ENCODE measurements around the gene CILP. TPM values are rescaled to one million over a fixed set of nuclear protein-coding genes. Genes with fewer than 3 reads are reported as not detected.

CILP gene
- polyA plus RNA-seq, 3 donors = 0.13 TPM; not detected in 2

DNA sequence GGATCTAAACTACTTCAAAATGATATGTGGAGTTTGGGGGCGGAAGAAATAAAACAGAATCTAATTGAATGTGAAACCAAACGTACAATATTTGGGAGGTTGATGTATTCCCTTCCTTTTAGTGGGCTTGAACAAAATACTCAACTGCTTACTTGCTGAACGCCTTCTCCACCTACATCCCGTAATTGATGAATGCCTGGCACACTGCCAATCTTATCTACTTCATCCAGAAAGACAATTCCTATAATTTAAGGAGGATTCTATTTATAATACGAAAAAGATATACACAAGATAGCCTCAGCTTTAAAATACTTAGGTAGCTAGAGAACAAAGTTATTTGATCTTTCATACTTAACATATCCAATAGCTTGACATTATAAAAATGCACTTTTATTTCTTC, 54.6 kb downstream of the CILP start:
- H3K9me3 Mint-ChIP-seq = no peaks in the 10 kb centered on the region
- Histone ChIP-seq H2AFZ (ENCODE audit: insufficient read depth, low read depth, low read length, poor library complexity, severe bottlenecking) (no peak overlapping the region), H3K79me2 (ENCODE audit: insufficient read depth, low read length) (no peaks in the 10 kb centered on the region), H3K27ac (ENCODE audit: low read depth in 1 of 2, low read length in 2 of 2) (no peak overlapping the region), H3K4me1 (ENCODE audit: control insufficient read depth in 1 of 2, insufficient read depth in 2 of 2, low read length in 2 of 2) (no peaks in the 10 kb centered on the region), H4K20me1 (ENCODE audit: insufficient read depth, low read length) (peaks cover 20% of the 10 kb centered on the region), H3K36me3 (replicated peaks in 1 of 2; ENCODE audit: control insufficient read depth in 1 of 2, insufficient read depth in 2 of 2, low read length in 2 of 2) (peaks cover 82 to 95% of the 10 kb centered on the region in 2 donors), H3K9me3 (replicated peaks in 1 of 2; ENCODE audit: control insufficient read depth in 1 of 2, insufficient read depth in 1 of 2, low read length in 2 of 2) (no peaks in the 10 kb centered on the region), H3K27me3 (ENCODE audit: control insufficient read depth in 2 of 2, insufficient read depth in 2 of 2, low read length in 2 of 2) (no peaks in the 10 kb centered on the region), H3K9ac (ENCODE audit: insufficient read depth, low read length, poor library complexity, severe bottlenecking) (no peak overlapping the region), H3K4me3 (replicated peaks in 1 of 3; ENCODE audit: low read depth in 2 of 3, low read length in 3 of 3) (no peak overlapping the region), H3K4me2 (replicated peaks; ENCODE audit: extremely low read depth, low read length, poor library complexity, severe bottlenecking) (no peak overlapping the region)
- H3K27me3 Mint-ChIP-seq (ENCODE audit: low read depth in 3 of 3) = no peaks in the 10 kb centered on the region
- no CpG with 5 or more reads among the region's 5 CpGs for WGBS (ENCODE audit: insufficient coverage)
- no peak for DNase-seq
- intact Hi-C loops (cut with micrococcal nuclease) = loop anchor here in 1 of 2 donors (10.0 kb wide), 1 partner anchor 338 kb away; no protein-coding TSS in a partner anchor
- H3K4me1 Mint-ChIP-seq = no peaks in the 10 kb centered on the region
- TF ChIP-seq, protein P1, sequence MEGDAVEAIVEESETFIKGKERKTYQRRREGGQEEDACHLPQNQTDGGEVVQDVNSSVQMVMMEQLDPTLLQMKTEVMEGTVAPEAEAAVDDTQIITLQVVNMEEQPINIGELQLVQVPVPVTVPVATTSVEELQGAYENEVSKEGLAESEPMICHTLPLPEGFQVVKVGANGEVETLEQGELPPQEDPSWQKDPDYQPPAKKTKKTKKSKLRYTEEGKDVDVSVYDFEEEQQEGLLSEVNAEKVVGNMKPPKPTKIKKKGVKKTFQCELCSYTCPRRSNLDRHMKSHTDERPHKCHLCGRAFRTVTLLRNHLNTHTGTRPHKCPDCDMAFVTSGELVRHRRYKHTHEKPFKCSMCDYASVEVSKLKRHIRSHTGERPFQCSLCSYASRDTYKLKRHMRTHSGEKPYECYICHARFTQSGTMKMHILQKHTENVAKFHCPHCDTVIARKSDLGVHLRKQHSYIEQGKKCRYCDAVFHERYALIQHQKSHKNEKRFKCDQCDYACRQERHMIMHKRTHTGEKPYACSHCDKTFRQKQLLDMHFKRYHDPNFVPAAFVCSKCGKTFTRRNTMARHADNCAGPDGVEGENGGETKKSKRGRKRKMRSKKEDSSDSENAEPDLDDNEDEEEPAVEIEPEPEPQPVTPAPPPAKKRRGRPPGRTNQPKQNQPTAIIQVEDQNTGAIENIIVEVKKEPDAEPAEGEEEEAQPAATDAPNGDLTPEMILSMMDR (IDR thresholded peaks at IDR 0.05) = no peak
- H3K36me3 Mint-ChIP-seq = peaks cover 62 to 83% of the 10 kb centered on the region in 2 donors
- H3K4me3 Mint-ChIP-seq = no peak overlapping the region
- no peak overlapping the region for H3K27ac Mint-ChIP-seq

DNA sequence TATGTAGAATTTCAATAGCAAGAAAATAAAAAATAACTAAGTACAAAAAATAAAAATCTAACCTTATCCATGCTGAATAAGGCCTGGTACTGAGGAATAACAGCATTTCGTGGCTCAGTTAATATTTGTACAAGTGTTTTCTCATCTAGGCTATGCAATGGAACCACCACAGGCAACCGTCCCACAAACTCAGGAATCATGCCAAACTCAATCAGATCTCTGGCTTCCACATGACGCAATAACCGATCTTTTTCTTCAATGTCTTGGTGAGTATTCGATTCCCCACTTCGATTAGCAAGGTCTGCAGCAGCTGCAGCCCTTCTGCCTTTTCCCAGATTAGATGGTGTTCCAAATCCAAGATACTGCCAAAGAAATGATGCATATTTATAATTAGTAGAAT, 56.6 kb downstream of the CILP start:
- Histone ChIP-seq H4K20me1 (ENCODE audit: insufficient read depth, low read length) (peaks cover 5% of the 10 kb centered on the region), H3K9me3 (replicated peaks in 1 of 2; ENCODE audit: control insufficient read depth in 1 of 2, insufficient read depth in 1 of 2, low read length in 2 of 2) (no peaks in the 10 kb centered on the region), H3K9ac (ENCODE audit: insufficient read depth, low read length, poor library complexity, severe bottlenecking) (no peak overlapping the region), H3K79me2 (ENCODE audit: insufficient read depth, low read length) (no peaks in the 10 kb centered on the region), H3K27me3 (ENCODE audit: control insufficient read depth in 2 of 2, insufficient read depth in 2 of 2, low read length in 2 of 2) (no peaks in the 10 kb centered on the region), H3K4me1 (ENCODE audit: control insufficient read depth in 1 of 2, insufficient read depth in 2 of 2, low read length in 2 of 2) (no peaks in the 10 kb centered on the region), H2AFZ (ENCODE audit: insufficient read depth, low read depth, low read length, poor library complexity, severe bottlenecking) (no peak overlapping the region), H3K4me3 (replicated peaks in 1 of 3; ENCODE audit: low read depth in 2 of 3, low read length in 3 of 3) (no peak overlapping the region), H3K4me2 (replicated peaks; ENCODE audit: extremely low read depth, low read length, poor library complexity, severe bottlenecking) (no peak overlapping the region), H3K36me3 (replicated peaks in 1 of 2; ENCODE audit: control insufficient read depth in 1 of 2, insufficient read depth in 2 of 2, low read length in 2 of 2) (peaks cover 89 to 96% of the 10 kb centered on the region in 2 donors), H3K27ac (ENCODE audit: low read depth in 1 of 2, low read length in 2 of 2) (no peak overlapping the region)
- Mint-ChIP-seq H3K4me1 (no peaks in the 10 kb centered on the region), H3K9me3 (no peaks in the 10 kb centered on the region), H3K27ac (no peak overlapping the region), H3K27me3 (ENCODE audit: low read depth in 3 of 3) (no peaks in the 10 kb centered on the region), H3K36me3 (peaks cover 62 to 88% of the 10 kb centered on the region in 2 donors), H3K4me3 (no peak overlapping the region)
- intact Hi-C loops (cut with micrococcal nuclease) = loop anchor here in 1 of 2 donors (10.0 kb wide), 1 partner anchor 340 kb away; no protein-coding TSS in a partner anchor
- TF ChIP-seq, protein P1 (IDR thresholded peaks at IDR 0.05) = no peak
- WGBS (ENCODE audit: insufficient coverage) = 81% methylated on average over 3 of the region's 6 CpGs
- DNase-seq = no peak
